K562 (cell line): ENCODE measurements around the gene DRAXIN. TPM values are rescaled to one million over a fixed set of nuclear protein-coding genes. Genes with fewer than 3 reads are reported as not detected.
A peak's percentile ranks its signal among the peaks of the same experiment; 100 is the strongest.

Source experiments
- ARHGAP35 ChIP-seq: fragments of 450-650 bp; IDR thresholded peaks from 2 replicates; pipeline ENCODE4 v1.6.1; 2018; ENCODE audit not compliant: partially characterized antibody
- ARID1B ChIP-seq: fragments of 450-650 bp; IDR thresholded peaks from 2 replicates; pipeline ENCODE4 v1.6.1; 2016; ENCODE audit warnings: antibody characterized with exemption, mild to moderate bottlenecking, inconsistent platforms
- CBX3 ChIP-seq, 2 experiments: IDR thresholded peaks; 1 replicate in 1 of 2; 2 replicates in 1 of 2; pipeline ENCODE4 v1.6.1; 2012; ENCODE audit warnings: inconsistent platforms in 2 of 2, low read length in 2 of 2, borderline replicate concordance in 1 of 2, control low read depth in 1 of 2
- ETV1 ChIP-seq: fragments of 450-650 bp; conservative IDR thresholded peaks from 2 replicates; pipeline ENCODE4 v1.6.1; 2016; ENCODE audit warnings: missing genetic modification characterization, control low read depth, low read depth, missing compliant biosample characterization
- HMGN3 ChIP-seq: IDR thresholded peaks from 2 replicates; pipeline ENCODE4 v1.6.1; 2011; ENCODE audit warnings: borderline replicate concordance, low read depth, mild to moderate bottlenecking, mixed read lengths, low read length; ENCODE audit not compliant: insufficient read length; ENCODE audit errors: extremely low read depth
- ILF3 ChIP-seq: fragments of 450-650 bp; IDR thresholded peaks from 2 replicates; pipeline ENCODE4 v1.6.1; 2018; ENCODE audit warnings: antibody characterized with exemption, mild to moderate bottlenecking, moderate library complexity, borderline replicate concordance
- LEF1 ChIP-seq: fragments of 450-650 bp; IDR thresholded peaks from 2 replicates; pipeline ENCODE4 v1.6.1; 2016; ENCODE audit warnings: mild to moderate bottlenecking
- MEIS2 ChIP-seq: fragments of 450-650 bp; IDR thresholded peaks from 2 replicates; pipeline ENCODE4 v1.6.1; 2014; ENCODE audit warnings: mild to moderate bottlenecking; ENCODE audit not compliant: partially characterized antibody
- NFIC ChIP-seq: fragments of 450-650 bp; IDR thresholded peaks from 2 replicates; pipeline ENCODE4 v1.6.1; 2017; ENCODE audit warnings: mild to moderate bottlenecking, inconsistent platforms
- RBM25 ChIP-seq: fragments of 200-400 bp; formaldehyde crosslinking; IDR thresholded peaks from 2 replicates; pipeline ENCODE4 v1.6.1; 2018; ENCODE audit warnings: low read length, low read depth, moderate library complexity; ENCODE audit not compliant: severe bottlenecking
- SIN3B ChIP-seq: fragments of 450-650 bp; IDR thresholded peaks from 2 replicates; pipeline ENCODE4 v1.6.1; 2017; ENCODE audit warnings: low read depth, mild to moderate bottlenecking, moderate library complexity
- SIX5 ChIP-seq, 2 experiments: IDR thresholded peaks; 2 replicates each; pipeline ENCODE4 v1.6.1; 2011; ENCODE audit warnings: low read length in 2 of 2, borderline replicate concordance in 1 of 2, low read depth in 1 of 2, mild to moderate bottlenecking in 1 of 2, moderate library complexity in 1 of 2; ENCODE audit not compliant: insufficient read depth in 1 of 2
- TRIM24 ChIP-seq, 2 experiments: fragments of 450-650 bp; IDR thresholded peaks; 2 replicates each; pipeline ENCODE4 v1.6.1; 2016
- YY1 ChIP-seq, 3 experiments: IDR thresholded peaks; 2 replicates each; pipeline ENCODE4 v1.6.1; 2011; ENCODE audit warnings: low read length in 2 of 3, mild to moderate bottlenecking in 2 of 3, moderate library complexity in 2 of 3, borderline replicate concordance in 1 of 3, control low read depth in 1 of 3, low read depth in 1 of 3; ENCODE audit not compliant: insufficient read depth in 3 of 3, insufficient replicate concordance in 2 of 3, control insufficient read depth in 1 of 3, insufficient read length in 1 of 3; ENCODE audit errors: extremely low read depth in 1 of 3
- ZNF695 ChIP-seq: fragments of 450-650 bp; formaldehyde crosslinking; IDR thresholded peaks from 2 replicates; pipeline ENCODE4 v1.4.0; 2020; ENCODE audit warnings: mild to moderate bottlenecking, moderate library complexity
- ZNF696 ChIP-seq: fragments of 250-450 bp; sonication (Bioruptor Pico); conservative IDR thresholded peaks from 2 replicates; pipeline ENCODE4 v1.4.0; 2020; ENCODE audit warnings: mild to moderate bottlenecking, moderate library complexity
- polyA plus RNA-seq, 8 experiments: library from polyadenylated mRNA; depleted of rRNA in 4 of 8; stranded (reverse) in 5 of 8; unstranded in 3 of 8; fragments of >200 nt; fragmentation: Nextera tagmentation in 2 of 8; fragmentation: Illumina TruSeq in 1 of 8; extraction: Ambion mirVana in 2 of 8; extraction: Trizol in 1 of 8; gene quantifications; 2 replicates each; pipeline versions ENCODE4 v1.2.1 to v1.2.3, GENCODE V29; 2011 to 2014; ENCODE audit warnings: inconsistent platforms in 1 of 8, missing spikeins in 1 of 8
- total RNA-seq, 7 experiments: library from RNA; depleted of rRNA in 6 of 7; stranded (reverse); fragments of >200 nt in 6 of 7; fragmentation: Illumina TruSeq in 2 of 7; extraction: Trizol in 2 of 7; gene quantifications; 2 replicates each; pipeline versions ENCODE4 v1.2.1 to v1.2.3, GENCODE V29; 2011 to 2021; ENCODE audit warnings: low replicate concordance in 1 of 7
- TF ChIP-seq, protein P1 (sequence below): fragments of 250-450 bp; sonication (Bioruptor Pico); IDR thresholded peaks from 2 replicates; pipeline ENCODE4 v1.6.1; 2021; ENCODE audit warnings: mild to moderate bottlenecking
- TF ChIP-seq, protein P2 (sequence below): fragments of 450-650 bp; formaldehyde crosslinking; IDR thresholded peaks from 2 replicates; pipeline ENCODE4 v1.4.0; 2020; ENCODE audit warnings: mild to moderate bottlenecking

DRAXIN gene
- total and polyA plus RNA-seq, 9 of the 15 experiments (the other 6 are each of a cell fraction or from before 2014, with no cell fraction given), result 0.01 to 0.04 (median 0.01) TPM; not detected in 6

DNA sequence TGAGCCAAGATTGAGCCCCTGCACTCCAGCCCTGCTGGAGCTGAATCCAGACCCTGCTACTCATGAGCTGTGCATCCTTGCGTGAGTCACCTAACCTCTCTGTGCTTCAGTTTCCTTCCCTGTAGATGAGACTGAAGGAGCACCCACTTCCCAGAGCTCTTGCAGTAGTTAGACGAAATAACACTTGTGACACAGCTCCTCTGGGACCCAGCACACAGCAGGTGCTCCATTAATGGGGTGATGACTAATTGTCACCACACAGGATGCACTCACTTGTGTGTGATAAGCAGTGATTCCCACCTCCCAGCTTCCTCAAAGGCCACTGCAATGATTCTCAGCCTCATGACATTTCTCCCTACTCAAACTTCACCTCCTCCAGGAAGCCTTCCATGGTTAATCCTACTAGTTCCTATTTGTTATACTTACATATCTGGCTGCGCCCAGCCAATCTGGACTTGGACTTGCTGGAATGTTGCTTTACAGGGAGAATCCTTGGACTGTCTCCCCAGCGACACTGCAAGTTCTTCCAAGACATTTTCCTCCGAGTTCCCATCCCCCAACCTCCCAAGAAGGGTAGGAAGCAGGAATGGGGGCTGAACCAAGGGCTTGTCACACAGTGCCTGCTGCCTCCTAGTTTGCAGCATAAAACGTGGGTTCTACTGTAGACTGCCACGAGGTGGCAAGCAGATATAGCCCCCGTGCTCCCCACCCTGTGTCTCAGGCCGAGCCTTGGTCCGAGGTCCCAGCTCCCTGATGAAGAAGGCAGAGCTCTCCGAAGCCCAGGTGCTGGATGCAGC lies 17.2 kb downstream of the DRAXIN start (continued):
- TF ChIP-seq SIX5 (IDR thresholded peaks at IDR 0.05; ENCODE audit: borderline replicate concordance in 1 of 2, insufficient read depth in 1 of 2, low read depth in 1 of 2, low read length in 2 of 2) (no peak), CBX3 (IDR thresholded peaks at IDR 0.05; ENCODE audit: borderline replicate concordance in 1 of 2, low read length in 2 of 2) (no peak), LEF1 (no peak), YY1 (IDR thresholded peaks at IDR 0.05; ENCODE audit: borderline replicate concordance in 1 of 3, control insufficient read depth in 1 of 3, extremely low read depth in 1 of 3, insufficient read depth in 3 of 3, insufficient read length in 1 of 3, insufficient replicate concordance in 2 of 3, low read depth in 1 of 3, low read length in 2 of 3) (no peak), SIN3B (no peak), ILF3 (no peak), ZNF696 (CRISPR knock-in tag) (no peak), HMGN3 (no peak), ETV1 (peak; percentile 9; the same call in 1 of the 2 replicates), ARID1B (peak; percentile 26), ARHGAP35 (no peak), NFIC (no peak; the same call in 1 of the 2 replicates), RBM25 (peak; percentile 92), ZNF695 (CRISPR knock-in tag) (no peak), MEIS2 (no peak), TRIM24 (IDR thresholded peaks at IDR 0.05) (peak in 1 of 2 experiments; percentile 14; a peak in 2 of 4 replicates)
- TF ChIP-seq, protein P1, sequence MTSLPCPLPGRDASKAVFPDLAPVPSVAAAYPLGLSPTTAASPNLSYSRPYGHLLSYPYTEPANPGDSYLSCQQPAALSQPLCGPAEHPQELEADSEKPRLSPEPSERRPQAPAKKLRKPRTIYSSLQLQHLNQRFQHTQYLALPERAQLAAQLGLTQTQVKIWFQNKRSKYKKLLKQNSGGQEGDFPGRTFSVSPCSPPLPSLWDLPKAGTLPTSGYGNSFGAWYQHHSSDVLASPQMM (CRISPR knock-in tag), result no peak
- TF ChIP-seq, protein P2, sequence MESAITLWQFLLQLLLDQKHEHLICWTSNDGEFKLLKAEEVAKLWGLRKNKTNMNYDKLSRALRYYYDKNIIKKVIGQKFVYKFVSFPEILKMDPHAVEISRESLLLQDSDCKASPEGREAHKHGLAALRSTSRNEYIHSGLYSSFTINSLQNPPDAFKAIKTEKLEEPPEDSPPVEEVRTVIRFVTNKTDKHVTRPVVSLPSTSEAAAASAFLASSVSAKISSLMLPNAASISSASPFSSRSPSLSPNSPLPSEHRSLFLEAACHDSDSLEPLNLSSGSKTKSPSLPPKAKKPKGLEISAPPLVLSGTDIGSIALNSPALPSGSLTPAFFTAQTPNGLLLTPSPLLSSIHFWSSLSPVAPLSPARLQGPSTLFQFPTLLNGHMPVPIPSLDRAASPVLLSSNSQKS, result no peak
- TF ChIP-seq, all 486 proteins: peak for 26
